ENCODE data around the gene RASSF5. TPM values are rescaled to one million over a fixed set of nuclear protein-coding genes. Genes with fewer than 3 reads are reported as not detected.

RASSF5 gene
- total and polyA plus RNA-seq, 2 experiments from 2014 or later, result 0.48 to 4.4 TPM

- peak overlapping the region; percentile 77; the same call in 2 of the 3 replicates for H3K4me3 Mint-ChIP-seq
- H3K27ac ChIP-seq (ENCODE audit: low read depth), result no peak overlapping the region
- peaks cover 28% of the 10 kb centered on the region for H3K36me3 Mint-ChIP-seq (ENCODE audit: low read depth)
- peak overlapping the region; percentile 92 for H3K4me2 ChIP-seq
- H3K79me2 ChIP-seq (replicated peaks; ENCODE audit: insufficient read depth), result no peaks in the 10 kb centered on the region
- no peak overlapping the region for H3K27ac Mint-ChIP-seq
- ATAC-seq (no peak), DNase-seq (ENCODE audit: low spot score) (no peak)
- H3K36me3 ChIP-seq (ENCODE audit: insufficient read depth), result no peaks in the 10 kb centered on the region
- no peaks in the 10 kb centered on the region; the same call in 2 of the 3 replicates for H3K9me3 Mint-ChIP-seq
- peaks cover 54% of the 10 kb centered on the region for H3K4me1 Mint-ChIP-seq
- H4K20me1 ChIP-seq (replicated peaks; ENCODE audit: insufficient read depth), result no peaks in the 10 kb centered on the region
- H3K27me3 Mint-ChIP-seq (ENCODE audit: insufficient read depth, low read depth, poor library complexity), result peaks cover 16% of the 10 kb centered on the region
- no peaks in the 10 kb centered on the region for H3K9me2 ChIP-seq (ENCODE audit: insufficient read depth)
- no peak overlapping the region for H2AFZ ChIP-seq
- no peaks in the 10 kb centered on the region for H3F3A ChIP-seq (replicated peaks; ENCODE audit: low read depth)
- TF ChIP-seq, protein P1, sequence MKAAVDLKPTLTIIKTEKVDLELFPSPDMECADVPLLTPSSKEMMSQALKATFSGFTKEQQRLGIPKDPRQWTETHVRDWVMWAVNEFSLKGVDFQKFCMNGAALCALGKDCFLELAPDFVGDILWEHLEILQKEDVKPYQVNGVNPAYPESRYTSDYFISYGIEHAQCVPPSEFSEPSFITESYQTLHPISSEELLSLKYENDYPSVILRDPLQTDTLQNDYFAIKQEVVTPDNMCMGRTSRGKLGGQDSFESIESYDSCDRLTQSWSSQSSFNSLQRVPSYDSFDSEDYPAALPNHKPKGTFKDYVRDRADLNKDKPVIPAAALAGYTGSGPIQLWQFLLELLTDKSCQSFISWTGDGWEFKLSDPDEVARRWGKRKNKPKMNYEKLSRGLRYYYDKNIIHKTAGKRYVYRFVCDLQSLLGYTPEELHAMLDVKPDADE (IDR thresholded peaks at IDR 0.05), result no peak
- TF ChIP-seq JUNB (IDR thresholded peaks at IDR 0.05; ENCODE audit: unreplicated experiment) (no peak), REST (IDR thresholded peaks at IDR 0.05; ENCODE audit: unreplicated experiment) (no peak), ZNF331 (CRISPR knock-in tag; IDR thresholded peaks at IDR 0.05; ENCODE audit: low read depth) (no peak), STAT1 (IDR thresholded peaks at IDR 0.05; ENCODE audit: unreplicated experiment) (no peak), CREB1 (CRISPR knock-in tag; IDR thresholded peaks at IDR 0.05; ENCODE audit: low read depth) (no peak), NANOG (IDR thresholded peaks at IDR 0.05; ENCODE audit: borderline replicate concordance) (no peak), CTCF (conservative IDR thresholded peaks at IDR 0.05; ENCODE audit: low read depth in 2 of 2) (no peak), EZH2phosphoT487 (IDR thresholded peaks at IDR 0.05; ENCODE audit: unreplicated experiment) (no peak), POLR2AphosphoS5 (IDR thresholded peaks at IDR 0.05; ENCODE audit: low read depth) (no peak)
- TF ChIP-seq, protein P2, sequence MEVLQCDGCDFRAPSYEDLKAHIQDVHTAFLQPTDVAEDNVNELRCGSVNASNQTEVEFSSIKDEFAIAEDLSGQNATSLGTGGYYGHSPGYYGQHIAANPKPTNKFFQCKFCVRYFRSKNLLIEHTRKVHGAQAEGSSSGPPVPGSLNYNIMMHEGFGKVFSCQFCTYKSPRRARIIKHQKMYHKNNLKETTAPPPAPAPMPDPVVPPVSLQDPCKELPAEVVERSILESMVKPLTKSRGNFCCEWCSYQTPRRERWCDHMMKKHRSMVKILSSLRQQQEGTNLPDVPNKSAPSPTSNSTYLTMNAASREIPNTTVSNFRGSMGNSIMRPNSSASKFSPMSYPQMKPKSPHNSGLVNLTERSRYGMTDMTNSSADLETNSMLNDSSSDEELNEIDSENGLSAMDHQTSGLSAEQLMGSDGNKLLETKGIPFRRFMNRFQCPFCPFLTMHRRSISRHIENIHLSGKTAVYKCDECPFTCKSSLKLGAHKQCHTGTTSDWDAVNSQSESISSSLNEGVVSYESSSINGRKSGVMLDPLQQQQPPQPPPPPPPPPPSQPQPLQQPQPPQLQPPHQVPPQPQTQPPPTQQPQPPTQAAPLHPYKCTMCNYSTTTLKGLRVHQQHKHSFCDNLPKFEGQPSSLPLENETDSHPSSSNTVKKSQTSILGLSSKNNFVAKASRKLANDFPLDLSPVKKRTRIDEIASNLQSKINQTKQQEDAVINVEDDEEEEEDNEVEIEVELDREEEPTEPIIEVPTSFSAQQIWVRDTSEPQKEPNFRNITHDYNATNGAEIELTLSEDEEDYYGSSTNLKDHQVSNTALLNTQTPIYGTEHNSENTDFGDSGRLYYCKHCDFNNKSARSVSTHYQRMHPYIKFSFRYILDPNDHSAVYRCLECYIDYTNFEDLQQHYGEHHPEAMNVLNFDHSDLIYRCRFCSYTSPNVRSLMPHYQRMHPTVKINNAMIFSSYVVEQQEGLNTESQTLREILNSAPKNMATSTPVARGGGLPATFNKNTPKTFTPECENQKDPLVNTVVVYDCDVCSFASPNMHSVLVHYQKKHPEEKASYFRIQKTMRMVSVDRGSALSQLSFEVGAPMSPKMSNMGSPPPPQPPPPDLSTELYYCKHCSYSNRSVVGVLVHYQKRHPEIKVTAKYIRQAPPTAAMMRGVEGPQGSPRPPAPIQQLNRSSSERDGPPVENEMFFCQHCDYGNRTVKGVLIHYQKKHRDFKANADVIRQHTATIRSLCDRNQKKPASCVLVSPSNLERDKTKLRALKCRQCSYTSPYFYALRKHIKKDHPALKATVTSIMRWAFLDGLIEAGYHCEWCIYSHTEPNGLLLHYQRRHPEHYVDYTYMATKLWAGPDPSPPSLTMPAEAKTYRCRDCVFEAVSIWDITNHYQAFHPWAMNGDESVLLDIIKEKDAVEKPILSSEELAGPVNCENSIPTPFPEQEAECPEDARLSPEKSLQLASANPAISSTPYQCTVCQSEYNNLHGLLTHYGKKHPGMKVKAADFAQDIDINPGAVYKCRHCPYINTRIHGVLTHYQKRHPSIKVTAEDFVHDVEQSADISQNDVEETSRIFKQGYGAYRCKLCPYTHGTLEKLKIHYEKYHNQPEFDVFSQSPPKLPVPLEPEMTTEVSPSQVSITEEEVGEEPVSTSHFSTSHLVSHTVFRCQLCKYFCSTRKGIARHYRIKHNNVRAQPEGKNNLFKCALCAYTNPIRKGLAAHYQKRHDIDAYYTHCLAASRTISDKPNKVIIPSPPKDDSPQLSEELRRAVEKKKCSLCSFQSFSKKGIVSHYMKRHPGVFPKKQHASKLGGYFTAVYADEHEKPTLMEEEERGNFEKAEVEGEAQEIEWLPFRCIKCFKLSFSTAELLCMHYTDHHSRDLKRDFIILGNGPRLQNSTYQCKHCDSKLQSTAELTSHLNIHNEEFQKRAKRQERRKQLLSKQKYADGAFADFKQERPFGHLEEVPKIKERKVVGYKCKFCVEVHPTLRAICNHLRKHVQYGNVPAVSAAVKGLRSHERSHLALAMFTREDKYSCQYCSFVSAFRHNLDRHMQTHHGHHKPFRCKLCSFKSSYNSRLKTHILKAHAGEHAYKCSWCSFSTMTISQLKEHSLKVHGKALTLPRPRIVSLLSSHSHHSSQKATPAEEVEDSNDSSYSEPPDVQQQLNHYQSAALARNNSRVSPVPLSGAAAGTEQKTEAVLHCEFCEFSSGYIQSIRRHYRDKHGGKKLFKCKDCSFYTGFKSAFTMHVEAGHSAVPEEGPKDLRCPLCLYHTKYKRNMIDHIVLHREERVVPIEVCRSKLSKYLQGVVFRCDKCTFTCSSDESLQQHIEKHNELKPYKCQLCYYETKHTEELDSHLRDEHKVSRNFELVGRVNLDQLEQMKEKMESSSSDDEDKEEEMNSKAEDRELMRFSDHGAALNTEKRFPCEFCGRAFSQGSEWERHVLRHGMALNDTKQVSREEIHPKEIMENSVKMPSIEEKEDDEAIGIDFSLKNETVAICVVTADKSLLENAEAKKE (CRISPR knock-in tag; IDR thresholded peaks at IDR 0.05), result no peak
- no peaks in the 10 kb centered on the region for H3K27me3 ChIP-seq (ENCODE audit: insufficient read depth)
- H3K4me1 ChIP-seq (ENCODE audit: insufficient read depth), result peaks cover 40% of the 10 kb centered on the region
- no peak overlapping the region; the same call in 1 of the 2 replicates for H3K4me3 ChIP-seq
Measured at GRCh38 chr1:206472024-206472423, 35.3 kb upstream of the RASSF5 start.
